SK-N-SH treated with all-trans-retinoic acid at 6 μM for 48 hours (cell line): ENCODE data around the gene ZBTB7A.

ENCODE experiments used
- ATAC-seq: fragments of 200-7000 bp; cut with Tn5 transposase; 3 replicates; pipeline ENCODE4 v1.9.1; 2020; ENCODE audit warnings: mild to moderate bottlenecking, moderate library complexity
- ARNTL ChIP-seq: fragments of 450-650 bp; formaldehyde crosslinking; IDR thresholded peaks from 2 replicates; pipeline ENCODE4 v1.5.0; 2020; ENCODE audit warnings: low read depth, mild to moderate bottlenecking, moderate library complexity, borderline replicate concordance
- BACH2 ChIP-seq: fragments of 250-450 bp; sonication (Bioruptor Pico); IDR thresholded peaks from 2 replicates; pipeline ENCODE4 v1.9.0; 2021; ENCODE audit warnings: mild to moderate bottlenecking, borderline replicate concordance
- CREB5 ChIP-seq: fragments of 250-450 bp; sonication (Bioruptor Pico); IDR thresholded peaks from 2 replicates; pipeline ENCODE4 v1.5.1; 2020; ENCODE audit warnings: low read depth, mild to moderate bottlenecking, moderate library complexity
- CSRNP3 ChIP-seq: fragments of 250-450 bp; sonication (Bioruptor Pico); IDR thresholded peaks from 2 replicates; pipeline ENCODE4 v1.5.1; 2021; ENCODE audit warnings: mild to moderate bottlenecking, moderate library complexity
- ESRRG ChIP-seq: fragments of 250-450 bp; sonication (Bioruptor Pico); IDR thresholded peaks from 2 replicates; pipeline ENCODE4 v1.6.1; 2021; ENCODE audit warnings: mild to moderate bottlenecking
- GLIS3 ChIP-seq: fragments of 250-450 bp; sonication (Bioruptor Pico); IDR thresholded peaks from 2 replicates; pipeline ENCODE4 v1.5.0; 2020; ENCODE audit warnings: mild to moderate bottlenecking, moderate library complexity
- OSR1 ChIP-seq: fragments of 250-450 bp; sonication (Bioruptor Pico); IDR thresholded peaks from 2 replicates; pipeline ENCODE4 v1.8.0; 2022; ENCODE audit warnings: moderate library complexity, mild to moderate bottlenecking, inconsistent platforms
- PPARA ChIP-seq: fragments of 250-450 bp; sonication (Bioruptor Pico); IDR thresholded peaks from 2 replicates; pipeline ENCODE4 v1.5.0; 2020; ENCODE audit warnings: mild to moderate bottlenecking, borderline replicate concordance
- RARB ChIP-seq: fragments of 250-450 bp; sonication (Bioruptor Pico); IDR thresholded peaks from 2 replicates; pipeline ENCODE4 v1.8.0; 2021; ENCODE audit warnings: mild to moderate bottlenecking, moderate library complexity
- SNAI2 ChIP-seq: fragments of 250-450 bp; sonication (Bioruptor Pico); IDR thresholded peaks from 2 replicates; pipeline ENCODE4 v1.5.0; 2020; ENCODE audit warnings: mild to moderate bottlenecking, moderate library complexity
- TSHZ2 ChIP-seq: fragments of 250-450 bp; sonication (Bioruptor Pico); IDR thresholded peaks from 2 replicates; pipeline ENCODE4 v1.5.0; 2020; ENCODE audit warnings: mild to moderate bottlenecking, moderate library complexity
- ZC3H10 ChIP-seq: fragments of 250-450 bp; sonication (Bioruptor Pico); IDR thresholded peaks from 2 replicates; pipeline ENCODE4 v1.5.1; 2021; ENCODE audit warnings: mild to moderate bottlenecking, moderate library complexity
- ZFP3 ChIP-seq: fragments of 250-450 bp; sonication (Bioruptor Pico); IDR thresholded peaks from 2 replicates; pipeline ENCODE4 v1.5.0; 2020; ENCODE audit warnings: mild to moderate bottlenecking, moderate library complexity
- ZFP30 ChIP-seq: fragments of 450-650 bp; formaldehyde crosslinking; IDR thresholded peaks from 2 replicates; pipeline ENCODE4 v1.5.0; 2022; ENCODE audit warnings: mild to moderate bottlenecking, moderate library complexity
- ZNF565 ChIP-seq: fragments of 450-650 bp; formaldehyde crosslinking; conservative IDR thresholded peaks from 2 replicates; pipeline ENCODE4 v1.5.0; 2020; ENCODE audit warnings: low read depth, mild to moderate bottlenecking, moderate library complexity
- ZNF70 ChIP-seq: fragments of 450-650 bp; formaldehyde crosslinking; IDR thresholded peaks from 2 replicates; pipeline ENCODE4 v1.5.0; 2020; ENCODE audit warnings: mild to moderate bottlenecking, moderate library complexity
- ZNF8 ChIP-seq: fragments of 450-650 bp; formaldehyde crosslinking; IDR thresholded peaks from 2 replicates; pipeline ENCODE4 v1.5.0; 2020; ENCODE audit warnings: mild to moderate bottlenecking, moderate library complexity

Gene ZBTB7A

GRCh38 chr19:4042064-4042730 is 24.5 kb downstream of the ZBTB7A start (continued):
- TF ChIP-seq ZNF8 (no peak), ZNF565 (CRISPR knock-in tag) (no peak), SNAI2 (CRISPR knock-in tag) (no peak)
- TF ChIP-seq, all 23 proteins: peak for 0

- no peak for TF ChIP-seq TSHZ2 (CRISPR knock-in tag)
- no peak for ATAC-seq
These were observed 27.9 kb downstream of the ZBTB7A start for GRCh38 chr19:4038661-4039423.

GRCh38 chr19:4038057-4038456 is 28.6 kb downstream of the ZBTB7A start:
- TF ChIP-seq ZNF8 (no peak), OSR1 (CRISPR knock-in tag) (no peak), ZNF565 (CRISPR knock-in tag) (no peak), ZFP3 (CRISPR knock-in tag) (no peak), ZNF70 (CRISPR knock-in tag) (no peak), GLIS3 (CRISPR knock-in tag) (no peak)
- TF ChIP-seq, all 23 proteins: peak for 0

GRCh38 chr19:4037301-4037949 is 29.3 kb downstream of the ZBTB7A start:
- TF ChIP-seq ARNTL (CRISPR knock-in tag) (no peak), TSHZ2 (CRISPR knock-in tag) (no peak), ESRRG (CRISPR knock-in tag) (no peak), GLIS3 (CRISPR knock-in tag) (no peak), ZFP30 (CRISPR knock-in tag) (no peak), RARB (CRISPR knock-in tag) (no peak), ZC3H10 (CRISPR knock-in tag) (no peak), ZFP3 (CRISPR knock-in tag) (no peak), CREB5 (CRISPR knock-in tag) (no peak), SNAI2 (CRISPR knock-in tag) (no peak)
- no peak for ATAC-seq

More at GRCh38 chr19:4038057-4038456, 28.6 kb downstream of the ZBTB7A start:
- ATAC-seq = no peak

- no peak for ATAC-seq
- no peak for TF ChIP-seq ZNF8
- TF ChIP-seq BACH2 (CRISPR knock-in tag) = no peak
- no peak for TF ChIP-seq ZFP30 (CRISPR knock-in tag)
- no peak for TF ChIP-seq OSR1 (CRISPR knock-in tag)
- TF ChIP-seq PPARA (CRISPR knock-in tag) = no peak
- no peak for TF ChIP-seq ZNF70 (CRISPR knock-in tag)
- TF ChIP-seq CSRNP3 (CRISPR knock-in tag) = no peak
These were observed 30.0 kb downstream of the ZBTB7A start for GRCh38 chr19:4036576-4037300.
